GM18526 (cell line): ENCODE measurements around the gene MKLN1.

ENCODE experiments used
- POLR2A ChIP-seq: IDR thresholded peaks from 3 replicates; pipeline ENCODE4 v1.6.1; 2011; ENCODE audit not compliant: insufficient read length; ENCODE audit errors: extremely low read depth

The MKLN1 gene

GRCh38 chr7:131403322-131403721 is 75.6 kb downstream of the MKLN1 start:
- no peak for TF ChIP-seq POLR2A

DNA sequence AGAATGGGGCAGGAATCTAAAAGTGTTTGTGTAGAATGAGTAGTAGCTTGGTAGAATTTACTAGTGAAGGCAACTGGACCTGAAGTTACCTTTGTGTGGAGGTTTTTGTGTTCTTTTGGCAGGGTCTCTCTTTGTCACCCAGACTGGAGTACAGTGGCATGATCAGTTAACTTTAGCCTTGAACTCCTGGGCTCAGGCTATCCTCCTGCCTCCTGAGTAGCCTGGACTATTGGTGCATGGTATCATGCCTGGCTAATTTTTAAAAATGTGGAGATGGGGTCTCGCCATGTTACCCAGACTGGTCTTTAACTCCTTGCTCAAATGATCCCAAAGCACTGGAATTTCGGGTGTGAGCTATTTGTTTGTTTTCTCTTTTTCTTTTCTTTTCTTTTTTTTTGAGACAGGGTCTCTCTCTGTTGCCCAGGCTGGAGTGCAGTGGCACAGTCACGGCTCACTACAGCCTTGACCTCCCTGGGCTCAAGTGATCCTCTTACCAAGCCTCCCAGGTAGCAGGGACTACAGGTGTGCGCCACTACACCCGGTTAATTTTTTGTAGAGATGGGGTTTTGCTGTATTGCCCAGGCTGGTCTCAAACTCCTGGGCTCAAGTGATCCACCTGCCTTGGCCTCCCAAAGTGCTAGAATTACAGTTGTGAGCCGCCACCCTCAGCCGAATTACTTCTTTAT is 76.7 kb downstream of the MKLN1 start:
- no peak for TF ChIP-seq POLR2A

GRCh38 chr7:131409129-131409766 is 81.6 kb downstream of the MKLN1 start:
- TF ChIP-seq POLR2A = no peak

DNA sequence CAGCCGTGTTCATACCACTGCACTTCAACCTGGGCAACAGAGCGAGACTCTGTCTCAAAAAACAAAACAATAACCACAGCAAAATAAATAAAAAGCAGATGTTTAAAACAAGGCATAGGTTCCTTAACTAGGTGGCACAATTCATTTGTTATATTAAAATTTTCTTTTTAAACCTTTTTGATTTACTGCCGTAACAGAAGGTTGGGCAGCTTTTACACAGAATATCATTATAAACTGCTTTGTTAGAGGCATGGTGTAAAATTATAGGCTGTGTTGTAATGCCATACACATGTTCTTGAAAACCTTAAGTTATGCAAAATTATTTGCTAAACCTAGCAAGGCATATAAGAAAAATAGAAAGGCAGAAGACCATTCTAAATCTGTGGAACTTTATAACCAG is 84.4 kb downstream of the MKLN1 start:
- no peak for TF ChIP-seq POLR2A

- no peak for TF ChIP-seq POLR2A
Measured at GRCh38 chr7:131413711-131414110, 86.0 kb downstream of the MKLN1 start.

- TF ChIP-seq POLR2A = no peak
Measured at GRCh38 chr7:131424219-131424822, 96.6 kb downstream of the MKLN1 start.

DNA sequence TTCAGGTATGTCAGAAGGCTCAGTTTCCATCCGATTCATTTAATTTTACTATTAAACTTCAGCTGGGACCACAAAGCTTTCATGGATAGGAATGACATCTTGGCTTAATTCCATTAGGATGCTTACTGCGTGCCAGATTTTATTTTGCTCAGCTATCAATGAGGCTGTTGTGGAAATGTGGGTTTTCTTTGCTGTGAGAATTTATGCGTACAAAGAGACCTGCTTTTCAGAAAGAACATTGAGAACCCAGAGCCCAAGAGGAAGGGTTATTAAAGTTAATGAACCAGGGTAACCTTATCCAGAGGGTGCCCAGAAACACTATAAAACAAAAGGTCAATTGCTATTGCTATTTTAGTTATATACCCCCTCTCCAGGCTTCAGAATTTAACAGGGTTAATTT is 98.3 kb downstream of the MKLN1 start:
- no peak for TF ChIP-seq POLR2A

- no peak for TF ChIP-seq POLR2A
Measured at GRCh38 chr7:131431289-131431688, 103.6 kb downstream of the MKLN1 start.

GRCh38 chr7:131431756-131432155 is 104.1 kb downstream of the MKLN1 start:
- TF ChIP-seq POLR2A = no peak

GRCh38 chr7:131436384-131436783 is 108.7 kb downstream of the MKLN1 start:
- TF ChIP-seq POLR2A = no peak

- no peak for TF ChIP-seq POLR2A
Measured at GRCh38 chr7:131438969-131439368, 111.3 kb downstream of the MKLN1 start.

GRCh38 chr7:131443496-131443895 is 115.8 kb downstream of the MKLN1 start:
- no peak for TF ChIP-seq POLR2A

GRCh38 chr7:131444683-131445082 is 117.0 kb downstream of the MKLN1 start:
- TF ChIP-seq POLR2A = no peak

GRCh38 chr7:131449373-131449902 is 121.8 kb downstream of the MKLN1 start:
- no peak for TF ChIP-seq POLR2A

DNA sequence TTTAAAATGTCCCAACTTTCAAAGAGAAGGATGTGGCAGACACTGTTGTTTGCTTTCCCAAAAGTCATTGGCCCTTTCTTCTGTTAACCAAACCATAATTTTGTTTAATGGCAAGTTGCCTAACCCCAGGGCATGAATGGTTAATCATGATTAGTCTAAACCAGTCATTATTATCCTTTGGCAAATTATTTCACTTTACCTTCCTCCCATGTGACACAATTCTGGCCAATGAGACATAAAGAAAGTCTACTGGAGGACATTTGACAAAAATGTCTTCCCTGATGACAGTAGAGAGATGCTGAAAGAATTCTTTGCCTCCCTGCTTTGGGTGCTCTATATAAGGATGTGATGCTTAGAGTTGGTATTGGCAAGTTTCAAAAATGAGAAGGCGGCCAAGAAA is 126.8 kb downstream of the MKLN1 start:
- no peak for TF ChIP-seq POLR2A

GRCh38 chr7:131455001-131455400 is 127.3 kb downstream of the MKLN1 start:
- no peak for TF ChIP-seq POLR2A

- no peak for TF ChIP-seq POLR2A
Measured at GRCh38 chr7:131455546-131455945, 127.9 kb downstream of the MKLN1 start.

DNA sequence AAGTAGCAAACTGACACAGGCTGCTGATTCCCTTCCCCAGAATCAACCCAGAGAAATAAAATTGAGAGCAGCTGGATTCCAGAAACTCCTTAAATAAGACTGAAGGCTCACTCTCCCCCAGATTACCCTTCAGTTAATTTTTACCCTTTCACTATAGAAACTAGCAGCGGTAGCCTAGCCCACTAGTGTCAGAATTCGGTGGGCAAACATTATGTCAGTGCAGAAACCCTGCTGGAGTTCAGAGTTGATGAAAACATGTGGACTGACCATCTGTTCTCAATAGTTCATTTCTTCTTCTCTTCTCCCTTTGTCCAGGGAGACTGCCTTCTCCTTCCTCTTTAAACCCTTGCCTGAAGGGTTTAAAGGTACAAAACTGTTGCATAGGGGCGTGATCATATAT is 128.7 kb downstream of the MKLN1 start:
- TF ChIP-seq POLR2A = no peak
